ENCODE data around the gene PLAC9. TPM values are rescaled to one million over a fixed set of nuclear protein-coding genes. Genes with fewer than 3 reads are reported as not detected.
"Not testable (repeated sequence)": the region's sequence is repeated elsewhere in the genome, so short reads cannot be mapped to it uniquely, and the experiment has no call there.

The PLAC9 gene
- total RNA-seq, 1 donor from 2014 or later, result 36.5 TPM

GRCh38 chr10:80137920-80138319, 5.4 kb downstream of the PLAC9 start:
- no peaks in the 10 kb centered on the region for H3K36me3 ChIP-seq (ENCODE audit: control insufficient read depth in 3 of 3, insufficient read depth in 3 of 3, low read length in 3 of 3)
- H3K27ac ChIP-seq (ENCODE audit: low read depth, low read length), result peak overlapping the region; percentile 80
- H3K4me3 ChIP-seq (ENCODE audit: low read length in 3 of 3), result no peak overlapping the region
- H3K27me3 ChIP-seq (ENCODE audit: control insufficient read depth in 3 of 3, insufficient read depth in 3 of 3, low read length in 3 of 3), result peaks cover 8 to 23% (median 21%) of the 10 kb centered on the region in 3 donors
- H3K9me3 ChIP-seq (ENCODE audit: control insufficient read depth in 3 of 3, low read length in 3 of 3), result no peaks in the 10 kb centered on the region
- no peak overlapping the region for H3K9ac ChIP-seq (ENCODE audit: low read depth in 1 of 3, low read length in 3 of 3)
- H3K4me1 ChIP-seq (ENCODE audit: control insufficient read depth in 3 of 3, insufficient read depth in 3 of 3, low read length in 3 of 3), result peaks cover 21 to 28% (median 25%) of the 10 kb centered on the region in 3 donors

- no peaks in the 10 kb centered on the region for H3K9me3 ChIP-seq (ENCODE audit: control insufficient read depth in 3 of 3, low read length in 3 of 3)
- H3K4me1 ChIP-seq (ENCODE audit: control insufficient read depth in 3 of 3, insufficient read depth in 3 of 3, low read length in 3 of 3), result peaks cover 24 to 28% (median 25%) of the 10 kb centered on the region in 3 donors
- no peak overlapping the region for H3K4me3 ChIP-seq (ENCODE audit: low read length in 3 of 3)
- H3K27me3 ChIP-seq (ENCODE audit: control insufficient read depth in 3 of 3, insufficient read depth in 3 of 3, low read length in 3 of 3), result peaks cover 2 to 16% (median 14%) of the 10 kb centered on the region in 3 donors
- H3K36me3 ChIP-seq (ENCODE audit: control insufficient read depth in 3 of 3, insufficient read depth in 3 of 3, low read length in 3 of 3), result no peaks in the 10 kb centered on the region
- no peak overlapping the region for H3K9ac ChIP-seq (ENCODE audit: low read depth in 1 of 3, low read length in 3 of 3)
- no peak overlapping the region for H3K27ac ChIP-seq (ENCODE audit: low read depth, low read length)
These were observed 6.7 kb downstream of the PLAC9 start for GRCh38 chr10:80139265-80139664.

- H3K9me3 ChIP-seq (ENCODE audit: control insufficient read depth in 3 of 3, low read length in 3 of 3), result no peaks in the 10 kb centered on the region
- H3K27ac ChIP-seq (ENCODE audit: low read depth, low read length), result no peak overlapping the region
- H3K4me1 ChIP-seq (ENCODE audit: control insufficient read depth in 3 of 3, insufficient read depth in 3 of 3, low read length in 3 of 3), result peaks cover 30 to 35% (median 32%) of the 10 kb centered on the region in 3 donors
- H3K4me3 ChIP-seq (ENCODE audit: low read length in 3 of 3), result no peak overlapping the region
- no peak overlapping the region for H3K9ac ChIP-seq (ENCODE audit: low read depth in 1 of 3, low read length in 3 of 3)
- H3K27me3 ChIP-seq (ENCODE audit: control insufficient read depth in 3 of 3, insufficient read depth in 3 of 3, low read length in 3 of 3), result peaks cover 2 to 16% (median 14%) of the 10 kb centered on the region in 3 donors
- no peaks in the 10 kb centered on the region for H3K36me3 ChIP-seq (ENCODE audit: control insufficient read depth in 3 of 3, insufficient read depth in 3 of 3, low read length in 3 of 3)
These were observed 7.7 kb downstream of the PLAC9 start for GRCh38 chr10:80140251-80140650.

GRCh38 chr10:80141696-80142460, 9.3 kb downstream of the PLAC9 start:
- peaks cover 23 to 32% (median 28%) of the 10 kb centered on the region in 3 donors for H3K4me1 ChIP-seq (ENCODE audit: control insufficient read depth in 3 of 3, insufficient read depth in 3 of 3, low read length in 3 of 3)
- no peaks in the 10 kb centered on the region for H3K36me3 ChIP-seq (ENCODE audit: control insufficient read depth in 3 of 3, insufficient read depth in 3 of 3, low read length in 3 of 3)
- no peak overlapping the region for H3K9ac ChIP-seq (ENCODE audit: low read depth in 1 of 3, low read length in 3 of 3)
- peaks cover 2 to 11% (median 10%) of the 10 kb centered on the region in 3 donors for H3K27me3 ChIP-seq (ENCODE audit: control insufficient read depth in 3 of 3, insufficient read depth in 3 of 3, low read length in 3 of 3)
- no peak overlapping the region for H3K27ac ChIP-seq (ENCODE audit: low read depth, low read length)
- no peaks in the 10 kb centered on the region for H3K9me3 ChIP-seq (ENCODE audit: control insufficient read depth in 3 of 3, low read length in 3 of 3)
- H3K4me3 ChIP-seq (ENCODE audit: low read length in 3 of 3), result no peak overlapping the region

- peak overlapping the region in 1 of 3 donors; percentile 45 for H3K9ac ChIP-seq (ENCODE audit: low read depth in 1 of 3, low read length in 3 of 3)
- H3K27ac ChIP-seq (ENCODE audit: low read depth, low read length), result peak overlapping the region; percentile 11
- H3K27me3 ChIP-seq (ENCODE audit: control insufficient read depth in 3 of 3, insufficient read depth in 3 of 3, low read length in 3 of 3), result peaks cover 0 to 4% (median 0%) of the 10 kb centered on the region in 3 donors
- H3K9me3 ChIP-seq (ENCODE audit: control insufficient read depth in 3 of 3, low read length in 3 of 3), result peaks cover 0 to 3% (median 0%) of the 10 kb centered on the region in 3 donors
- peak overlapping the region in 1 of 3 donors; percentile 58 for H3K4me3 ChIP-seq (ENCODE audit: low read length in 3 of 3)
- H3K36me3 ChIP-seq (ENCODE audit: control insufficient read depth in 3 of 3, insufficient read depth in 3 of 3, low read length in 3 of 3), result peaks cover 0 to 4% (median 0%) of the 10 kb centered on the region in 3 donors
- peaks cover 14 to 22% (median 18%) of the 10 kb centered on the region in 3 donors for H3K4me1 ChIP-seq (ENCODE audit: control insufficient read depth in 3 of 3, insufficient read depth in 3 of 3, low read length in 3 of 3)
These were observed 11.7 kb downstream of the PLAC9 start for GRCh38 chr10:80144067-80144695.

GRCh38 chr10:80144696-80145131, 12.2 kb downstream of the PLAC9 start:
- Histone ChIP-seq H3K9me3 (ENCODE audit: control insufficient read depth in 3 of 3, low read length in 3 of 3) (peaks cover 0 to 3% (median 0%) of the 10 kb centered on the region in 3 donors), H3K36me3 (ENCODE audit: control insufficient read depth in 3 of 3, insufficient read depth in 3 of 3, low read length in 3 of 3) (peaks cover 0 to 9% (median 0%) of the 10 kb centered on the region in 3 donors), H3K27ac (ENCODE audit: low read depth, low read length) (peak overlapping the region; percentile 11), H3K4me1 (ENCODE audit: control insufficient read depth in 3 of 3, insufficient read depth in 3 of 3, low read length in 3 of 3) (peaks cover 12 to 20% (median 18%) of the 10 kb centered on the region in 3 donors), H3K27me3 (ENCODE audit: control insufficient read depth in 3 of 3, insufficient read depth in 3 of 3, low read length in 3 of 3) (peaks cover 0 to 4% (median 0%) of the 10 kb centered on the region in 3 donors), H3K4me3 (ENCODE audit: low read length in 3 of 3) (no peak overlapping the region), H3K9ac (ENCODE audit: low read depth in 1 of 3, low read length in 3 of 3) (peak overlapping the region in 1 of 3 donors; percentile 45)

GRCh38 chr10:80145406-80146308, 13.1 kb downstream of the PLAC9 start:
- not testable (repeated sequence) for H3K9ac ChIP-seq (ENCODE audit: low read depth in 1 of 3, low read length in 3 of 3); H3K9me3 ChIP-seq (ENCODE audit: control insufficient read depth in 3 of 3, low read length in 3 of 3); H3K4me3 ChIP-seq (ENCODE audit: low read length in 3 of 3); H3K27me3 ChIP-seq (ENCODE audit: control insufficient read depth in 3 of 3, insufficient read depth in 3 of 3, low read length in 3 of 3)
- Histone ChIP-seq H3K27ac (ENCODE audit: low read depth, low read length) (peak overlapping the region; percentile 11), H3K36me3 (ENCODE audit: control insufficient read depth in 3 of 3, insufficient read depth in 3 of 3, low read length in 3 of 3) (peaks cover 0 to 18% (median 0%) of the 10 kb centered on the region in 3 donors), H3K4me1 (ENCODE audit: control insufficient read depth in 3 of 3, insufficient read depth in 3 of 3, low read length in 3 of 3) (peaks cover 12 to 20% (median 18%) of the 10 kb centered on the region in 3 donors)

GRCh38 chr10:80146918-80147317, 14.4 kb downstream of the PLAC9 start:
- H3K9me3 ChIP-seq (ENCODE audit: control insufficient read depth in 3 of 3, low read length in 3 of 3), result peaks cover 0 to 3% (median 0%) of the 10 kb centered on the region in 3 donors
- H3K4me1 ChIP-seq (ENCODE audit: control insufficient read depth in 3 of 3, insufficient read depth in 3 of 3, low read length in 3 of 3), result peaks cover 12 to 18% (median 15%) of the 10 kb centered on the region in 3 donors
- H3K4me3 ChIP-seq (ENCODE audit: low read length in 3 of 3), result no peak overlapping the region
- H3K9ac ChIP-seq (ENCODE audit: low read depth in 1 of 3, low read length in 3 of 3), result no peak overlapping the region
- H3K27me3 ChIP-seq (ENCODE audit: control insufficient read depth in 3 of 3, insufficient read depth in 3 of 3, low read length in 3 of 3), result peaks cover 0 to 3% (median 0%) of the 10 kb centered on the region in 3 donors
- H3K27ac ChIP-seq (ENCODE audit: low read depth, low read length), result no peak overlapping the region
- H3K36me3 ChIP-seq (ENCODE audit: control insufficient read depth in 3 of 3, insufficient read depth in 3 of 3, low read length in 3 of 3), result peaks cover 4 to 28% (median 7%) of the 10 kb centered on the region in 3 donors

- Histone ChIP-seq H3K36me3 (ENCODE audit: control insufficient read depth in 3 of 3, insufficient read depth in 3 of 3, low read length in 3 of 3) (peaks cover 15 to 41% (median 18%) of the 10 kb centered on the region in 3 donors), H3K9me3 (ENCODE audit: control insufficient read depth in 3 of 3, low read length in 3 of 3) (peaks cover 0 to 3% (median 0%) of the 10 kb centered on the region in 3 donors), H3K9ac (ENCODE audit: low read depth in 1 of 3, low read length in 3 of 3) (no peak overlapping the region), H3K27me3 (ENCODE audit: control insufficient read depth in 3 of 3, insufficient read depth in 3 of 3, low read length in 3 of 3) (no peaks in the 10 kb centered on the region), H3K4me3 (ENCODE audit: low read length in 3 of 3) (no peak overlapping the region), H3K4me1 (ENCODE audit: control insufficient read depth in 3 of 3, insufficient read depth in 3 of 3, low read length in 3 of 3) (peaks cover 12 to 18% (median 13%) of the 10 kb centered on the region in 3 donors), H3K27ac (ENCODE audit: low read depth, low read length) (no peak overlapping the region)
These were observed 15.8 kb downstream of the PLAC9 start for GRCh38 chr10:80148166-80148805.
